22Rv1 (cell line): Measurements from ENCODE around the gene LRFN3.

ENCODE experiments used
- H3K27ac ChIP-seq: fragments of 450-650 bp; 2 replicates; pipeline ENCODE4 v1.5.1; 2017
- ZFX ChIP-seq: fragments of 450-650 bp; IDR thresholded peaks from 2 replicates; pipeline ENCODE4 v1.6.1; 2017; ENCODE audit warnings: antibody characterized with exemption, borderline replicate concordance
- TF ChIP-seq, protein P1 (sequence below): fragments of 450-650 bp; IDR thresholded peaks from 2 replicates; pipeline ENCODE4 v1.5.1; 2017; ENCODE audit warnings: mild to moderate bottlenecking

Gene LRFN3

DNA sequence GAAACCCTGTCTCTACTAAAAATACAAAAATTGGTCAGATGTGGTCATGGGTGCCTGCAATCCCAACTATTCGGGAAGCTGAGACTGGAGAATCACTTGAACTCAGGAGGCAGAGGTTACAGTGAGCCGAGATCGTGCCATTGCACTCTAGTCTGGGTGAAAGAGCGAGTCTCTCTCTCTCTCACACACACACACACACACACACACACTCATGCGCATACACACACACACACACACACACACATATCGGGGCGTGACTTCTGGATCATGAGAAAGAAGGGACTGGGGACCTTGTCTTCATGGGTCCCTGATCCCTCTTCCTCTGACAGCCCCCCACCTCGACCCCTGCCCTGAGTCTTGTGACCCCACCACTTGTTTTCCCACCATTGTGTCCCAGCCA, 47.0 kb downstream of the LRFN3 start:
- TF ChIP-seq, protein P1, sequence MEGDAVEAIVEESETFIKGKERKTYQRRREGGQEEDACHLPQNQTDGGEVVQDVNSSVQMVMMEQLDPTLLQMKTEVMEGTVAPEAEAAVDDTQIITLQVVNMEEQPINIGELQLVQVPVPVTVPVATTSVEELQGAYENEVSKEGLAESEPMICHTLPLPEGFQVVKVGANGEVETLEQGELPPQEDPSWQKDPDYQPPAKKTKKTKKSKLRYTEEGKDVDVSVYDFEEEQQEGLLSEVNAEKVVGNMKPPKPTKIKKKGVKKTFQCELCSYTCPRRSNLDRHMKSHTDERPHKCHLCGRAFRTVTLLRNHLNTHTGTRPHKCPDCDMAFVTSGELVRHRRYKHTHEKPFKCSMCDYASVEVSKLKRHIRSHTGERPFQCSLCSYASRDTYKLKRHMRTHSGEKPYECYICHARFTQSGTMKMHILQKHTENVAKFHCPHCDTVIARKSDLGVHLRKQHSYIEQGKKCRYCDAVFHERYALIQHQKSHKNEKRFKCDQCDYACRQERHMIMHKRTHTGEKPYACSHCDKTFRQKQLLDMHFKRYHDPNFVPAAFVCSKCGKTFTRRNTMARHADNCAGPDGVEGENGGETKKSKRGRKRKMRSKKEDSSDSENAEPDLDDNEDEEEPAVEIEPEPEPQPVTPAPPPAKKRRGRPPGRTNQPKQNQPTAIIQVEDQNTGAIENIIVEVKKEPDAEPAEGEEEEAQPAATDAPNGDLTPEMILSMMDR, result no peak
- no peak for TF ChIP-seq ZFX
- no peak overlapping the region for H3K27ac ChIP-seq

DNA sequence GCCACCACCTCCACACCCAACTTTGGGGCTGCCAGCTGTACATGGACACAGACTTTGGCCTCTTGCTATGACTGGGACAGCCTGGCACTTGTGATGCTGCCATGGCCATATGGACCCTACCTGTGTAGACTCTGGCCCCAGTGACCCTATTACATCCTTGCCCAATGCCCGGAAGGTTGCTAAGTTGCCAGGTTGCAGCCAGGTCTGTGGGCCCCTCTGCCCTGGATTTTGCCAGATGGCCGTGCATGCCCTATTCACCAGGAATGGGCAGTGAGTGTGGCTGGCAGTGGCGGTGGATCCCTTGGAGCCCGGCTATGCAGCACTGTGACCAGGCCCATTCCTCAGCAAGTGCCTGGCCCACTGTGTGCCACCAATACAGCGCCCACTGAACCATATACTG, 49.9 kb downstream of the LRFN3 start:
- H3K27ac ChIP-seq, result no peak overlapping the region
- no peak for TF ChIP-seq ZFX
- TF ChIP-seq, protein P1, result no peak

DNA sequence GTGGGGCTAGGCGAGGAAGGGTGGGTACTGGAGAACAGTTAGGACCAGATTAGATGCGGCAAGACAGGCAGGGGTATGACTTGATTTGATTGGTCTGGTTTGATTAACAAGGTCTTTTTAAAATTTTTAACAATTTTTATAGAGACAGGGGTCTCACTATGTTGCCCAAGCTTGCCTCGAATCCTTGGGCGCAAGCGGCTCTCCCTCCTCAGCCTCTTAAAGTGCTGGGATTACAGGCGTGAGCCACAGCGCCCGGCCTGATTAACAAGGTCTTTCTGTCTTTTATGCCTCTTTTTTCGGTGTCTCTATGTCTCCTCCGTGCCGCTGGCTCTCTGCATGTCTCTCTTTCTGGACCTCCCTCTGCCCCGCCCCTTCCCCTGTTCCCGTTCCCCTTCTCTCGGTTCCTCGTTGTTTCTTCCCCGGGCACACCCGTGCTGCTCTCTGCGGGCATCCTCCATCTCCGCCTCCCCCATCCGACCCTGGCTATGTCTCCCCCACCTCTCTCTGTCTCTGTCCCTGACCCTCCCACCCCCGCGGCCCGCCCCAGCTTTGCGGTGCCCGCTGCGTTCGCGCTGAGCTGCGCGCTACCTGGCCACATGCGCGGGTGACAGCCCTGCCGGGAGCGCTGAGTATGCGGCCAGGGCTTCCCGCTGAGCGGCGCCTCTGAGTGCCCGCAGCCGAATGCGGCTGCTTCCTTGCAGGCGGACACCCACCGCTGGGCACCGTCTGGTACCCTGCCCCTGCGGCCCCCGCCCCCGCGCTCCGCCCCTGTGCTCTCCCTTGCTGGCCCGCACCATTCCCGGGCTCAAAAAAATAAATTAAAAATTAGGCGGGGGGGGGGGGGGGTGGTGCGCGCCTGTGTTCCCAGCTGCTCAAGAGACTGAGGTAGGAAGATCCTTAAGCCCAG, 50.7 kb downstream of the LRFN3 start:
- TF ChIP-seq ZFX, result no peak
- TF ChIP-seq, protein P1, result no peak
- H3K27ac ChIP-seq, result peak overlapping the region; percentile 49

DNA sequence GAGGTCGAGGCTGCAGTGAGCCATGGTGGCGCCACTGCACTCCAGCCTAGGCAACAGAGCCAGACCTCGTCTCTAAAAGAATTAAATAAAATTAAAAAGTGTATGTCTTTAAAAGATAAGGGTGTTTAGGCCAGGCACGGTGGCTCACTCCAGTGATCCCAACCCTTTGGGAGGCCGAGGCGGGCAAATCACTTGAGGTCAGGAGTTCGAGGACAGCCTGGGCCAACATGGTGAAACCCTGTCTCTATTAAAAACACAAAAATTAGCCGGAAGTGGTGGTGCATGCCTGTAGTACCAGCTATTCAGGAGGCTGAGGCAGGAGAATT, 51.4 kb downstream of the LRFN3 start:
- peak overlapping the region; percentile 49 for H3K27ac ChIP-seq
- TF ChIP-seq, protein P1, result peak; percentile 58
- no peak for TF ChIP-seq ZFX

DNA sequence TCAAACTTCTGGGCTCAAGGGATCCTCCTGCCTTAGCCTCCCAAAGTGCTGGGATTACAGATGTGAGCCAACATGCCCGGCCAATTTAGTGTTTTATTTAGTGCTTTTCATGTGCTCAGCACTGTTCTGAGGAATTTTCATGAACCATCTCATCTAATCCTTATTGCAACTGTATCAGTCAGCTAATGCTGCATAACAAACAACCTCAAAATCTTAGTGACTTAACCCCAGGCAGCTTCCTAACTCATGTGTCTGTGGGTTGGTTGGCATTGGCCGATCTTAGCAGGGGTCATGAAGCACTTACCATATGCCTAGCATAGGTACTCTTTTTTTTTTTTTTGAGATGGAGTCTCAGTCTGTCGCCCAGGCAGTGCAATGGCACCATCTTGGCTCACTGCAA, 52.6 kb downstream of the LRFN3 start:
- no peak overlapping the region for H3K27ac ChIP-seq
- TF ChIP-seq, protein P1, result no peak

GRCh38 chr19:35990156-35990555, 54.0 kb downstream of the LRFN3 start:
- no peak overlapping the region for H3K27ac ChIP-seq
- no peak for TF ChIP-seq ZFX
- TF ChIP-seq, protein P1, result no peak
